ENCODE data around the gene COG1.

DNA sequence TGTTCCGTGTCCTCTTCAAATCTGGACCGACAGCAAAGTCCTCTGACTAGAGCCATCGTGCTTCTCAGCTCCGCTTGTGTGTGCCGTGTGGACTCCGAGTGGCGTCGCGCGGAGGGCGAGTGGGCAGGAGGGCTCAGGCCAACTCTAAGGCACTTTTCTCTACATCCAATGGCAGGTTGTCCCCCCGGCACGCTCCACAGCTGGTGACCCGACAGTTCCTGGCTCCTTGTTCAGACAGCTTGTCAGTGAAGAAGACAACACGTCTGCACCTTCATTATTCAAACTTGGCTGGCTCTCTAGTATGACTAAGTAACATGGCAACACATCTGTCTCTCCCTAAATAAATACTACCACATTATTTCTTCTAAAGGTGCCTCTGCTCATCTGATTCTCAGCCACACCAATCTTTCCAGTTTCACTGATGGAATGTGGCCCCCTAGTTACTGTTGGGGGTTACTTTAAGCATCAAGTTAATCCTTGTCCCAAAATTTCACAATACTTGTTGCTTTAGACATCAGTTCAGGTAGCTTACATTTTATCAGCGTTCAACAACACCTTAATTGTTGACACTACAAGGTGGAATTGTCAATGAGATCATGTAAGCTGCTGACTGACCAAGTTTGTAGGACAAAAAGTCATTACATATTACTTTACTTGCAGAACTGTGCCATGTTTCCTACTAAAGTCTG lies 15.4 kb downstream of the COG1 start:
- TF ChIP-seq, protein P1, sequence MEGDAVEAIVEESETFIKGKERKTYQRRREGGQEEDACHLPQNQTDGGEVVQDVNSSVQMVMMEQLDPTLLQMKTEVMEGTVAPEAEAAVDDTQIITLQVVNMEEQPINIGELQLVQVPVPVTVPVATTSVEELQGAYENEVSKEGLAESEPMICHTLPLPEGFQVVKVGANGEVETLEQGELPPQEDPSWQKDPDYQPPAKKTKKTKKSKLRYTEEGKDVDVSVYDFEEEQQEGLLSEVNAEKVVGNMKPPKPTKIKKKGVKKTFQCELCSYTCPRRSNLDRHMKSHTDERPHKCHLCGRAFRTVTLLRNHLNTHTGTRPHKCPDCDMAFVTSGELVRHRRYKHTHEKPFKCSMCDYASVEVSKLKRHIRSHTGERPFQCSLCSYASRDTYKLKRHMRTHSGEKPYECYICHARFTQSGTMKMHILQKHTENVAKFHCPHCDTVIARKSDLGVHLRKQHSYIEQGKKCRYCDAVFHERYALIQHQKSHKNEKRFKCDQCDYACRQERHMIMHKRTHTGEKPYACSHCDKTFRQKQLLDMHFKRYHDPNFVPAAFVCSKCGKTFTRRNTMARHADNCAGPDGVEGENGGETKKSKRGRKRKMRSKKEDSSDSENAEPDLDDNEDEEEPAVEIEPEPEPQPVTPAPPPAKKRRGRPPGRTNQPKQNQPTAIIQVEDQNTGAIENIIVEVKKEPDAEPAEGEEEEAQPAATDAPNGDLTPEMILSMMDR (IDR thresholded peaks at IDR 0.05; ENCODE audit: low read length), result no peak
- no peak for TF ChIP-seq EZH2 (IDR thresholded peaks at IDR 0.05; ENCODE audit: borderline replicate concordance, low read length)

Data from OCI-LY1 (cell line).